ENCODE measurements around the gene ERC1.

DNA sequence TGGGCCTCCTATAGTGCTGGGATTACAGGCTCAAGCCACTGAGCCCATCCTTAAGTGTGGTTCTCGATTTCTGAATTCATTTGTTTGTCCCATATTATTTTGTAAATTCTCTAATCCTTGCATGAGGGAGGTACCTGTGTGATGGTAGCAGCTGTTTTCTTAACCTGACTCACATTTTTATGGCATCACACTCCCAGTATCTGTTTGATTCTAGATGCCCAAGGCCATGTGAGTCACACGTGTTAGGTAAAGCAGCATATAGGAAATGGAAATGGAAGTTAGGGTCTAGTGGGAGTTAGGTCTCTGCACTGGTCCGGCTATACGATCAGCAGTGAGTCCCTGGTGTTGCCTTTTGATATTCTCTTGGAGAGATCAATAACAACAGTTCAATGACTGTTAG is 198.1 kb downstream of the ERC1 start:
- TF ChIP-seq CTCF (conservative IDR thresholded peaks at IDR 0.05 in 1 of 2, IDR thresholded peaks at IDR 0.05 in 1 of 2; ENCODE audit: low read depth in 1 of 2, low read length in 2 of 2) (no peak), EZH2 (IDR thresholded peaks at IDR 0.05; ENCODE audit: low read length, missing control alignments) (no peak)
